ENCODE measurements around the gene RPS6KL1.

The RPS6KL1 gene

DNA sequence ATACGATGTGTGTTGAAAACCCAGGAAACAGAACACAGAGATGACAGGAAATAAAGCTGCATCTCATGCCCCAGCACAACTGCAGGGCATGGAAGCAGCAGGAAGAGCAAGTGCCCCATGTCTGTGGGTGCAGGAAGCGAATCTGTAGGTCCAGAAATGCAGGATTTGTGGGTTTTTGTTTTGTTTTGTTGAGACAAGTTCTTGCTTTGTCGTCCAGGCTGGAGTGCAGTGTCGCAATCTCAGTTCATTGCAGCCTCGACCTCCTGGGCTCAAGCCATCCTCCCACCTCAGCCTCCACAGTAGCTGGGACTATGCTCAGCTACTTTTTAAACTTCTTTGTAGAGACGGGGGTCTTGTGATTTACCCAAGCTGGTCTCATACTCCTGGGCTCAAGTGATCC lies 6.2 kb upstream of the RPS6KL1 start:
- no peak overlapping the region for H3K4me3 ChIP-seq (ENCODE audit: low read depth in 1 of 2, low read length in 2 of 2)
- TF ChIP-seq, protein P1, sequence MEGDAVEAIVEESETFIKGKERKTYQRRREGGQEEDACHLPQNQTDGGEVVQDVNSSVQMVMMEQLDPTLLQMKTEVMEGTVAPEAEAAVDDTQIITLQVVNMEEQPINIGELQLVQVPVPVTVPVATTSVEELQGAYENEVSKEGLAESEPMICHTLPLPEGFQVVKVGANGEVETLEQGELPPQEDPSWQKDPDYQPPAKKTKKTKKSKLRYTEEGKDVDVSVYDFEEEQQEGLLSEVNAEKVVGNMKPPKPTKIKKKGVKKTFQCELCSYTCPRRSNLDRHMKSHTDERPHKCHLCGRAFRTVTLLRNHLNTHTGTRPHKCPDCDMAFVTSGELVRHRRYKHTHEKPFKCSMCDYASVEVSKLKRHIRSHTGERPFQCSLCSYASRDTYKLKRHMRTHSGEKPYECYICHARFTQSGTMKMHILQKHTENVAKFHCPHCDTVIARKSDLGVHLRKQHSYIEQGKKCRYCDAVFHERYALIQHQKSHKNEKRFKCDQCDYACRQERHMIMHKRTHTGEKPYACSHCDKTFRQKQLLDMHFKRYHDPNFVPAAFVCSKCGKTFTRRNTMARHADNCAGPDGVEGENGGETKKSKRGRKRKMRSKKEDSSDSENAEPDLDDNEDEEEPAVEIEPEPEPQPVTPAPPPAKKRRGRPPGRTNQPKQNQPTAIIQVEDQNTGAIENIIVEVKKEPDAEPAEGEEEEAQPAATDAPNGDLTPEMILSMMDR (IDR thresholded peaks at IDR 0.05; ENCODE audit: borderline replicate concordance, extremely low read depth, low read length, poor library complexity, severe bottlenecking) = no peak
- TF ChIP-seq EZH2 (IDR thresholded peaks at IDR 0.05; ENCODE audit: borderline replicate concordance, low read depth, low read length, severe bottlenecking) = no peak
- no peak for DNase-seq
- H3K9ac ChIP-seq (ENCODE audit: low read depth, low read length) = no peak overlapping the region
- no peaks in the 10 kb centered on the region for H3K79me2 ChIP-seq (ENCODE audit: insufficient read depth, low read length)
- H4K20me1 ChIP-seq (ENCODE audit: insufficient read depth, low read length) = no peaks in the 10 kb centered on the region
- no peak overlapping the region for H3K27ac ChIP-seq (ENCODE audit: low read length)
- no peaks in the 10 kb centered on the region for H3K36me3 ChIP-seq (ENCODE audit: insufficient read depth, low read length)
- no peak overlapping the region for H3K4me2 ChIP-seq (ENCODE audit: insufficient read depth, low read length)
- no peaks in the 10 kb centered on the region for H3K4me1 ChIP-seq (ENCODE audit: insufficient read depth, low read length)
- ATAC-seq (ENCODE audit: insufficient read depth, low read depth) = no peak
- peaks cover 3% of the 10 kb centered on the region for H3K27me3 ChIP-seq (ENCODE audit: insufficient read depth, low read length, poor library complexity)
- no peak overlapping the region; the same call in 1 of the 2 replicates for H2AFZ ChIP-seq (ENCODE audit: low read depth, low read length)
- no peaks in the 10 kb centered on the region for H3K9me3 ChIP-seq (ENCODE audit: insufficient read depth, low read length, severe bottlenecking)

DNA sequence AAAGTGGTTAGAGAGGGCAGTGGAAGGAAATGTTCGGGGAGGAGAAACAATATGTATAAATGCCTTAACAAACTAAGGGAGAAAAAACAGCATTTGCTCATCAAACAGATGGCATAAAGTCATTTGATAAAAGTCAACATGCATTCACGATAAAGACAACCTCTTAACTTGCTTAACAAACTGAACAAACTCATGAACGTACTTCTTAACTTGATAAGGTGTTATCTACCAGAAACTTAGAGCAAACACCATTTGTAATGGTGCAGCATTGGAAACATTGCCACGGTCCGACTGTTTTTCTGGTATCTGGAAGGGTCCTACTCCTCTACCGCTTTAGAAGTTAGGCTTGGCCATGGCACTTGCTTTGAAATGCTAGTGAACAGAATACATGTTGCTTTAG lies 4.2 kb upstream of the RPS6KL1 start:
- Histone ChIP-seq H3K4me3 (ENCODE audit: low read depth in 1 of 2, low read length in 2 of 2) (no peak overlapping the region), H3K27ac (ENCODE audit: low read length) (no peak overlapping the region), H3K27me3 (ENCODE audit: insufficient read depth, low read length, poor library complexity) (peaks cover 3% of the 10 kb centered on the region), H3K9me3 (ENCODE audit: insufficient read depth, low read length, severe bottlenecking) (no peaks in the 10 kb centered on the region), H2AFZ (ENCODE audit: low read depth, low read length) (no peak overlapping the region), H3K9ac (ENCODE audit: low read depth, low read length) (no peak overlapping the region), H3K36me3 (ENCODE audit: insufficient read depth, low read length) (no peaks in the 10 kb centered on the region), H3K79me2 (ENCODE audit: insufficient read depth, low read length) (no peaks in the 10 kb centered on the region), H3K4me1 (ENCODE audit: insufficient read depth, low read length) (no peaks in the 10 kb centered on the region), H4K20me1 (ENCODE audit: insufficient read depth, low read length) (no peaks in the 10 kb centered on the region), H3K4me2 (ENCODE audit: insufficient read depth, low read length) (no peak overlapping the region)
- DNase-seq (no peak), ATAC-seq (ENCODE audit: insufficient read depth, low read depth) (no peak)
- TF ChIP-seq EZH2 (IDR thresholded peaks at IDR 0.05; ENCODE audit: borderline replicate concordance, low read depth, low read length, severe bottlenecking) = no peak
- TF ChIP-seq, protein P1 (IDR thresholded peaks at IDR 0.05; ENCODE audit: borderline replicate concordance, extremely low read depth, low read length, poor library complexity, severe bottlenecking) = no peak

DNA sequence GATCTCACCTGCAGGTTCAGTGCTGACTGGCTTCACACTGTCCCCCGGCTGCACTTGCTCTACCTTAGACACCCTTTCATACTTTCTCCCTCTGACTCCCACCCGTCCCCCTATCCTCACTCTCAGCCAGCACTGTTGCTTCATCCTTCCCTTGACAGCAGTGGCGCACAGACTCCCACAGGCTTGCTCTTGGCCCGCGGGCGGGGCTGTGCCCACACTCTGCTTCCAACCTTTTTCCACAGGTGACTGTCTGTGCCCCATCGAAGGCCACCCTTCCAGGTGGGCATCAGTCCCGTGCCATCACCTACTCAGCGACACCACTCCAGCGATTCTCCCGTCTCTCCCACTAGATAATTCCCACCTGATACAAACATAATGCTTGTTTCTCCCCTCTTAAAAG lies 1.0 kb upstream of the RPS6KL1 start:
- no peak overlapping the region for H3K27ac ChIP-seq (ENCODE audit: low read length)
- H3K4me2 ChIP-seq (ENCODE audit: insufficient read depth, low read length) = no peak overlapping the region
- no peak overlapping the region for H3K9ac ChIP-seq (ENCODE audit: low read depth, low read length)
- H3K9me3 ChIP-seq (ENCODE audit: insufficient read depth, low read length, severe bottlenecking) = no peaks in the 10 kb centered on the region
- H2AFZ ChIP-seq (ENCODE audit: low read depth, low read length) = no peak overlapping the region
- TF ChIP-seq, protein P1 (IDR thresholded peaks at IDR 0.05; ENCODE audit: borderline replicate concordance, extremely low read depth, low read length, poor library complexity, severe bottlenecking) = no peak
- no peak for TF ChIP-seq EZH2 (IDR thresholded peaks at IDR 0.05; ENCODE audit: borderline replicate concordance, low read depth, low read length, severe bottlenecking)
- no peaks in the 10 kb centered on the region for H3K27me3 ChIP-seq (ENCODE audit: insufficient read depth, low read length, poor library complexity)
- no peaks in the 10 kb centered on the region for H3K36me3 ChIP-seq (ENCODE audit: insufficient read depth, low read length)
- ATAC-seq (ENCODE audit: insufficient read depth, low read depth) (no peak), DNase-seq (no peak)
- H3K4me1 ChIP-seq (ENCODE audit: insufficient read depth, low read length) = no peaks in the 10 kb centered on the region
- no peaks in the 10 kb centered on the region for H3K79me2 ChIP-seq (ENCODE audit: insufficient read depth, low read length)
- H3K4me3 ChIP-seq (ENCODE audit: low read depth in 1 of 2, low read length in 2 of 2) = no peak overlapping the region
- no peaks in the 10 kb centered on the region for H4K20me1 ChIP-seq (ENCODE audit: insufficient read depth, low read length)

All from DND-41 (cell line).